BLaER1 (cell line): ENCODE results near the gene UNC50.

Source experiments
- H3K27ac ChIP-seq: shearing (Covaris generic); formaldehyde crosslinking; 2 replicates; pipeline ENCODE4 v1.8.1; 2022
- H3K27me3 ChIP-seq: shearing (Covaris generic); formaldehyde crosslinking; 2 replicates; pipeline ENCODE4 v1.8.1; 2022
- H3K36me3 ChIP-seq: shearing (Covaris generic); formaldehyde crosslinking; 2 replicates; pipeline ENCODE4 v1.8.1; 2022
- H3K4me1 ChIP-seq: shearing (Covaris generic); formaldehyde crosslinking; 2 replicates; pipeline ENCODE4 v1.8.1; 2022
- H3K4me2 ChIP-seq: shearing (Covaris generic); formaldehyde crosslinking; 2 replicates; pipeline ENCODE4 v1.8.1; 2022
- H3K4me3 ChIP-seq: shearing (Covaris generic); formaldehyde crosslinking; 2 replicates; pipeline ENCODE4 v1.8.1; 2022
- H3K9ac ChIP-seq: shearing (Covaris generic); formaldehyde crosslinking; 2 replicates; pipeline ENCODE4 v1.8.1; 2022
- H3K9me3 ChIP-seq: shearing (Covaris generic); formaldehyde crosslinking; 2 replicates; pipeline ENCODE4 v1.8.1; 2022
- H4K20me1 ChIP-seq: shearing (Covaris generic); formaldehyde crosslinking; 2 replicates; pipeline ENCODE4 v1.8.1; 2022
- Cebpa-rat ChIP-seq: shearing (Covaris generic); IDR thresholded peaks from 2 replicates; pipeline ENCODE4 v1.8.1; 2022

Gene UNC50

GRCh38 chr2:98607104-98607503 is 1.3 kb upstream of the UNC50 start:
- no peaks in the 10 kb centered on the region for H3K27me3 ChIP-seq
- H3K9me3 ChIP-seq, result no peaks in the 10 kb centered on the region
- peak overlapping the region; percentile 96 for H3K4me3 ChIP-seq
- H3K4me1 ChIP-seq, result peaks cover 45% of the 10 kb centered on the region
- peak overlapping the region; percentile 88 for H3K4me2 ChIP-seq
- no peak for TF ChIP-seq Cebpa-rat
- peak overlapping the region; percentile 96 for H3K9ac ChIP-seq
- H3K27ac ChIP-seq, result peak overlapping the region; percentile 95
- H3K36me3 ChIP-seq, result peaks cover 45% of the 10 kb centered on the region
- H4K20me1 ChIP-seq, result peaks cover 28% of the 10 kb centered on the region; the same call in 1 of the 2 replicates

- peaks cover 27% of the 10 kb centered on the region; the same call in 1 of the 2 replicates for H4K20me1 ChIP-seq
- no peaks in the 10 kb centered on the region for H3K27me3 ChIP-seq
- H3K4me2 ChIP-seq, result peak overlapping the region; percentile 88
- peaks cover 45% of the 10 kb centered on the region for H3K36me3 ChIP-seq
- no peak for TF ChIP-seq Cebpa-rat
- H3K4me3 ChIP-seq, result peak overlapping the region; percentile 96
- H3K9ac ChIP-seq, result peak overlapping the region; percentile 96
- no peaks in the 10 kb centered on the region for H3K9me3 ChIP-seq
- peak overlapping the region; percentile 95 for H3K27ac ChIP-seq
- peaks cover 45% of the 10 kb centered on the region for H3K4me1 ChIP-seq
Measured at GRCh38 chr2:98607741-98608115, 661 bp upstream of the UNC50 start.

GRCh38 chr2:98608962-98609604 is 694 bp downstream of the UNC50 start:
- peaks cover 22% of the 10 kb centered on the region; the same call in 1 of the 2 replicates for H4K20me1 ChIP-seq
- H3K36me3 ChIP-seq, result peaks cover 47% of the 10 kb centered on the region
- H3K4me3 ChIP-seq, result peak overlapping the region; percentile 96
- H3K9ac ChIP-seq, result peak overlapping the region; percentile 96
- H3K27me3 ChIP-seq, result no peaks in the 10 kb centered on the region
- peaks cover 45% of the 10 kb centered on the region for H3K4me1 ChIP-seq
- peak overlapping the region; percentile 88 for H3K4me2 ChIP-seq
- TF ChIP-seq Cebpa-rat, result no peak
- H3K9me3 ChIP-seq, result no peaks in the 10 kb centered on the region
- H3K27ac ChIP-seq, result peak overlapping the region; percentile 95

- no peak overlapping the region for H3K4me3 ChIP-seq
- H3K4me2 ChIP-seq, result no peak overlapping the region
- H3K27me3 ChIP-seq, result no peaks in the 10 kb centered on the region
- H3K9ac ChIP-seq, result no peak overlapping the region
- no peaks in the 10 kb centered on the region; the same call in 1 of the 2 replicates for H4K20me1 ChIP-seq
- no peak for TF ChIP-seq Cebpa-rat
- H3K27ac ChIP-seq, result no peak overlapping the region
- peaks cover 23% of the 10 kb centered on the region for H3K4me1 ChIP-seq
- no peaks in the 10 kb centered on the region for H3K9me3 ChIP-seq
- H3K36me3 ChIP-seq, result peaks cover 80% of the 10 kb centered on the region
Measured at GRCh38 chr2:98614024-98614739, 5.8 kb downstream of the UNC50 start.

- no peak for TF ChIP-seq Cebpa-rat
- no peak overlapping the region for H3K4me2 ChIP-seq
- no peaks in the 10 kb centered on the region for H3K9me3 ChIP-seq
- H3K27me3 ChIP-seq, result no peaks in the 10 kb centered on the region
- H3K27ac ChIP-seq, result no peak overlapping the region
- peaks cover 77% of the 10 kb centered on the region for H3K36me3 ChIP-seq
- no peak overlapping the region for H3K4me3 ChIP-seq
- no peak overlapping the region for H3K9ac ChIP-seq
- H4K20me1 ChIP-seq, result no peaks in the 10 kb centered on the region; the same call in 1 of the 2 replicates
- H3K4me1 ChIP-seq, result peaks cover 10% of the 10 kb centered on the region
Measured at GRCh38 chr2:98615481-98615880, 7.1 kb downstream of the UNC50 start.

GRCh38 chr2:98617149-98617548 is 8.8 kb downstream of the UNC50 start:
- no peak overlapping the region for H3K9ac ChIP-seq
- H3K4me2 ChIP-seq, result no peak overlapping the region
- no peaks in the 10 kb centered on the region; the same call in 1 of the 2 replicates for H4K20me1 ChIP-seq
- H3K9me3 ChIP-seq, result no peaks in the 10 kb centered on the region
- H3K4me3 ChIP-seq, result no peak overlapping the region
- no peak for TF ChIP-seq Cebpa-rat
- H3K27me3 ChIP-seq, result no peaks in the 10 kb centered on the region
- H3K36me3 ChIP-seq, result peaks cover 70% of the 10 kb centered on the region
- H3K27ac ChIP-seq, result no peak overlapping the region
- no peaks in the 10 kb centered on the region for H3K4me1 ChIP-seq

- no peak overlapping the region for H3K4me3 ChIP-seq
- peaks cover 4% of the 10 kb centered on the region; the same call in 1 of the 2 replicates for H3K4me1 ChIP-seq
- H3K27ac ChIP-seq, result no peak overlapping the region
- peaks cover 6% of the 10 kb centered on the region; the same call in 1 of the 2 replicates for H3K36me3 ChIP-seq
- no peak overlapping the region for H3K9ac ChIP-seq
- H3K9me3 ChIP-seq, result no peaks in the 10 kb centered on the region
- no peak overlapping the region for H3K4me2 ChIP-seq
- no peaks in the 10 kb centered on the region for H4K20me1 ChIP-seq
- no peak for TF ChIP-seq Cebpa-rat
- no peaks in the 10 kb centered on the region for H3K27me3 ChIP-seq
Measured at GRCh38 chr2:98623657-98624056, 15.3 kb downstream of the UNC50 start.

- Histone ChIP-seq H3K4me2 (no peak overlapping the region), H3K36me3 (peaks cover 35% of the 10 kb centered on the region), H3K4me3 (no peak overlapping the region), H3K4me1 (no peaks in the 10 kb centered on the region), H3K9ac (no peak overlapping the region), H3K9me3 (no peaks in the 10 kb centered on the region), H3K27me3 (no peaks in the 10 kb centered on the region), H3K27ac (no peak overlapping the region), H4K20me1 (no peaks in the 10 kb centered on the region)
- TF ChIP-seq Cebpa-rat, result no peak
Measured at GRCh38 chr2:98632351-98632750, 24.0 kb downstream of the UNC50 start.

- Histone ChIP-seq H3K9ac (no peak overlapping the region), H3K27ac (no peak overlapping the region), H4K20me1 (no peaks in the 10 kb centered on the region), H3K36me3 (peaks cover 35% of the 10 kb centered on the region), H3K4me3 (no peak overlapping the region), H3K9me3 (no peaks in the 10 kb centered on the region), H3K4me2 (no peak overlapping the region), H3K27me3 (no peaks in the 10 kb centered on the region), H3K4me1 (no peaks in the 10 kb centered on the region)
- no peak for TF ChIP-seq Cebpa-rat
Measured at GRCh38 chr2:98634406-98635092, 26.2 kb downstream of the UNC50 start.
